IMR-90 (cell line): ENCODE results near the gene UCKL1. TPM values are rescaled to one million over a fixed set of nuclear protein-coding genes. Genes with fewer than 3 reads are reported as not detected.

ENCODE experiments used
- ATAC-seq: fragments of 200-7000 bp; cut with Tn5 transposase; 2 replicates; pipeline ENCODE4 v1.9.1; 2020; ENCODE audit warnings: low read depth, mild to moderate bottlenecking, moderate library complexity
- BruUV-seq: library from RNA; stranded (reverse); fragments of 400-500 nt; replicated peaks from 2 replicates; lab custom pipeline; 2021; lab: Mats Ljungman, UMichigan
- CTCF ChIA-PET: fragments of 300-600 bp; formaldehyde crosslinking; extraction: SDS; loops from one replicate; lab custom pipeline; 2021; ENCODE audit warnings: antibody characterized with exemption; lab: Yijun Ruan, JAX
- POLR2A ChIA-PET: fragments of 300-600 bp; sonication (Branson Sonifier 250); formaldehyde crosslinking; loops from one replicate; lab custom pipeline; 2022; ENCODE audit warnings: antibody characterized with exemption; ENCODE audit not compliant: unreplicated experiment; lab: Charles Lee
- DNase-seq: peaks from one replicate; pipeline ENCODE4 v3.0.0; 2013
- H2AFZ ChIP-seq: replicated peaks from 2 replicates; pipeline ENCODE3; 2013; ENCODE audit warnings: low read length, mild to moderate bottlenecking; ENCODE audit not compliant: poor library complexity
- H2AK5ac ChIP-seq: 2 replicates; pipeline ENCODE4 v1.6.1; 2013; ENCODE audit warnings: low read depth, low read length, inconsistent platforms
- H2AK9ac ChIP-seq: replicated peaks from 2 replicates; pipeline ENCODE3; 2013; ENCODE audit warnings: mild to moderate bottlenecking, low read depth, low read length, moderate library complexity; ENCODE audit not compliant: poor library complexity
- H2BK120ac ChIP-seq: 2 replicates; pipeline ENCODE4 v1.6.1; 2013; ENCODE audit warnings: low read depth, low read length, inconsistent platforms
- H2BK15ac ChIP-seq: 3 replicates; pipeline ENCODE4 v1.6.1; 2013; ENCODE audit warnings: low read depth, low read length, inconsistent platforms
- H2BK20ac ChIP-seq: 2 replicates; pipeline ENCODE4 v1.6.1; 2013; ENCODE audit warnings: low read depth, mild to moderate bottlenecking, inconsistent platforms, low read length, moderate library complexity
- H2BK5ac ChIP-seq: 2 replicates; pipeline ENCODE4 v1.6.1; 2013; ENCODE audit warnings: mild to moderate bottlenecking, low read depth, low read length, inconsistent platforms; ENCODE audit not compliant: poor library complexity, severe bottlenecking
- H3K14ac ChIP-seq: replicated peaks from 2 replicates; pipeline ENCODE4 v1.6.1; 2013; ENCODE audit warnings: low read depth, low read length, inconsistent platforms
- H3K18ac ChIP-seq: 2 replicates; pipeline ENCODE4 v1.6.1; 2013; ENCODE audit warnings: low read depth, low read length, control low read depth
- H3K23ac ChIP-seq: 2 replicates; pipeline ENCODE4 v1.6.1; 2013; ENCODE audit warnings: low read depth, low read length, inconsistent platforms
- H3K27ac ChIP-seq: 2 replicates; pipeline ENCODE4 v1.5.1; 2013; ENCODE audit warnings: mild to moderate bottlenecking, control low read depth, low read length; ENCODE audit not compliant: insufficient read depth
- H3K27me3 ChIP-seq: 2 replicates; pipeline ENCODE4 v1.6.1; 2013; ENCODE audit warnings: low read length; ENCODE audit not compliant: control insufficient read depth, insufficient read depth
- H3K36me3 ChIP-seq: 2 replicates; pipeline ENCODE4 v1.6.1; 2013; ENCODE audit warnings: low read length, mixed read lengths; ENCODE audit not compliant: control insufficient read depth, insufficient read depth
- H3K4ac ChIP-seq: 2 replicates; pipeline ENCODE4 v1.6.1; 2013; ENCODE audit warnings: low read depth, low read length, inconsistent platforms
- H3K4me1 ChIP-seq: 2 replicates; pipeline ENCODE4 v1.6.1; 2013; ENCODE audit warnings: low read length, mixed read lengths; ENCODE audit not compliant: control insufficient read depth, insufficient read depth
- H3K4me2 ChIP-seq: 2 replicates; pipeline ENCODE4 v1.6.1; 2013; ENCODE audit warnings: low read depth, mild to moderate bottlenecking, control low read depth, low read length, moderate library complexity
- H3K4me3 ChIP-seq: 2 replicates; pipeline ENCODE4 v1.5.1; 2013; ENCODE audit warnings: low read depth, mild to moderate bottlenecking, control low read depth, low read length, moderate library complexity; ENCODE audit not compliant: insufficient read depth
- H3K56ac ChIP-seq: 2 replicates; pipeline ENCODE4 v1.6.1; 2013; ENCODE audit warnings: low read length, inconsistent platforms; ENCODE audit not compliant: insufficient read depth; ENCODE audit errors: extremely low read depth
- H3K79me1 ChIP-seq, 2 experiments: 2 replicates each; pipeline ENCODE4 v1.6.1; 2013; ENCODE audit warnings: low read length in 2 of 2, inconsistent platforms in 1 of 2, low read depth in 1 of 2
- H3K9ac ChIP-seq: 2 replicates; pipeline ENCODE4 v1.6.1; 2013; ENCODE audit warnings: low read depth, low read length, control low read depth
- H3K9me1 ChIP-seq: 2 replicates; pipeline ENCODE4 v1.6.1; 2013; ENCODE audit warnings: low read length, inconsistent platforms; ENCODE audit not compliant: insufficient read depth
- H3K9me3 ChIP-seq: 2 replicates; pipeline ENCODE4 v1.6.1; 2013; ENCODE audit warnings: low read length; ENCODE audit not compliant: control insufficient read depth, insufficient read depth
- H4K20me1 ChIP-seq: 2 replicates; pipeline ENCODE4 v1.6.1; 2013; ENCODE audit warnings: low read length, inconsistent platforms; ENCODE audit not compliant: insufficient read depth
- H4K5ac ChIP-seq: 2 replicates; pipeline ENCODE4 v1.6.1; 2013; ENCODE audit warnings: mild to moderate bottlenecking, low read depth, low read length, control low read depth
- H4K8ac ChIP-seq, 2 experiments: 2 replicates each; pipeline ENCODE4 v1.6.1; 2013; ENCODE audit warnings: low read depth in 2 of 2, low read length in 2 of 2, control low read depth in 1 of 2, inconsistent platforms in 1 of 2
- H4K91ac ChIP-seq: 2 replicates; pipeline ENCODE4 v1.6.1; 2013; ENCODE audit warnings: low read depth, low read length, inconsistent platforms; ENCODE audit not compliant: insufficient read depth
- CEBPB ChIP-seq: IDR thresholded peaks from 2 replicates; pipeline ENCODE4 v1.6.1; 2012; ENCODE audit warnings: low read depth, low read length, improper control_type of control experiment
- CHD1 ChIP-seq: IDR thresholded peaks from 2 replicates; pipeline ENCODE4 v1.6.1; 2012; ENCODE audit warnings: low read depth, low read length, improper control_type of control experiment
- ELK1 ChIP-seq: fragments of 150-350 bp; IDR thresholded peaks from 2 replicates; pipeline ENCODE4 v1.6.1; 2016; ENCODE audit warnings: low read depth, mild to moderate bottlenecking, low read length, moderate library complexity, borderline replicate concordance
- FOS ChIP-seq: fragments of 150-350 bp; IDR thresholded peaks from 2 replicates; pipeline ENCODE4 v1.6.1; 2016; ENCODE audit warnings: low read depth, low read length
- MAFK ChIP-seq: IDR thresholded peaks from 2 replicates; pipeline ENCODE4 v1.6.1; 2012; ENCODE audit warnings: low read depth, low read length, improper control_type of control experiment
- NFE2L2 ChIP-seq: fragments of 150-350 bp; IDR thresholded peaks from 2 replicates; pipeline ENCODE4 v1.6.1; 2016; ENCODE audit warnings: low read depth, mild to moderate bottlenecking, low read length
- POLR2A ChIP-seq: IDR thresholded peaks from 2 replicates; pipeline ENCODE4 v1.6.1; 2012; ENCODE audit warnings: mild to moderate bottlenecking, low read depth, low read length
- RAD21 ChIP-seq: IDR thresholded peaks from 2 replicates; pipeline ENCODE4 v1.6.1; 2012; ENCODE audit warnings: low read length, improper control_type of control experiment
- RCOR1 ChIP-seq: IDR thresholded peaks from 2 replicates; pipeline ENCODE4 v1.6.1; 2012; ENCODE audit warnings: mild to moderate bottlenecking, low read length, improper control_type of control experiment; ENCODE audit not compliant: insufficient replicate concordance
- RFX5 ChIP-seq: IDR thresholded peaks from 2 replicates; pipeline ENCODE4 v1.8.0; 2012; ENCODE audit warnings: low read depth, mild to moderate bottlenecking, low read length, moderate library complexity
- SMC3 ChIP-seq: fragments of 150-350 bp; IDR thresholded peaks from 2 replicates; pipeline ENCODE4 v1.6.1; 2016; ENCODE audit warnings: low read depth, mild to moderate bottlenecking, antibody characterized with exemption, low read length, moderate library complexity
- USF2 ChIP-seq: fragments of 150-350 bp; IDR thresholded peaks from 2 replicates; pipeline ENCODE4 v1.6.1; 2017; ENCODE audit warnings: mild to moderate bottlenecking, antibody characterized with exemption, low read length, low read depth
- whole genome bisulfite sequencing, 2 experiments: methylation state at CpG; one replicate each; pipeline versions ENCODE4 v1.1.5 to v1.1.7; 2013; ENCODE audit warnings: missing lambda C conversion rate in 2 of 2; ENCODE audit not compliant: insufficient read length in 1 of 2; ENCODE audit errors: extremely low coverage in 2 of 2; 5-methylcytosine and 5-hydroxymethylcytosine counted together
- dilution Hi-C: fragments of 300-500 bp; cut with HindIII; formaldehyde crosslinking; loops from one replicate; pipeline ENCODE4 v1.14.3; 2018; ENCODE audit warnings: low sequenced_read_pairs; ENCODE audit not compliant: unreplicated experiment
- in situ Hi-C: fragments of 300-500 bp; cut with MboI; formaldehyde crosslinking; loops from 3 replicates; pipeline ENCODE4 v1.14.3; 2019; ENCODE audit warnings: low sequenced_read_pairs, inconsistent platforms, mixed read lengths
- intact Hi-C: fragments of 100-400 bp; cut with micrococcal nuclease; formaldehyde crosslinking; loops from 2 replicates; pipeline ENCODE4 v1.10.0; 2022
- polyA plus RNA-seq, 3 experiments: library from polyadenylated mRNA; depleted of rRNA; stranded (reverse); fragments of >200 nt; gene quantifications; 2 replicates each; pipeline ENCODE4 v1.2.3, GENCODE V29; 2012; ENCODE audit warnings: low replicate concordance in 1 of 3
- total RNA-seq: library from RNA; depleted of rRNA; stranded (reverse); fragments of >200 nt; gene quantifications from 2 replicates; pipeline ENCODE4 v1.2.3, GENCODE V29; 2012

The UCKL1 gene
- total and polyA plus RNA-seq, 2 of the 4 experiments (the other 2 are of a cell fraction), result 16.7 to 54.7 TPM

GRCh38 chr20:63919130-63919529 lies 37.1 kb downstream of the UCKL1 start:
- dilution Hi-C loops, result no loop called here
- H3K14ac ChIP-seq, result no peak overlapping the region
- H3K27me3 ChIP-seq, result no peaks in the 10 kb centered on the region
- H3K9me3 ChIP-seq, result 0 out of 2 replicates have a peak, but pooled peaks cover 2% of the 10 kb centered on the region
- no peak overlapping the region for H2AFZ ChIP-seq
- no peak overlapping the region for H2BK20ac ChIP-seq
- H3K9me1 ChIP-seq, result no peaks in the 10 kb centered on the region
- H2AK5ac ChIP-seq, result no peak overlapping the region
- no peak overlapping the region for H2AK9ac ChIP-seq
- H3K4me2 ChIP-seq, result no peak overlapping the region
- no peak overlapping the region for H3K56ac ChIP-seq
- H3K27ac ChIP-seq, result no peak overlapping the region
- intact Hi-C loops, result no loop called here
- H4K20me1 ChIP-seq, result peaks cover 58% of the 10 kb centered on the region
- H3K79me1 ChIP-seq, result peaks cover 17 to 61% of the 10 kb centered on the region in 2 experiments
- no peak overlapping the region for H3K23ac ChIP-seq
- BruUV-seq, result no TSS peak
- no peak for ATAC-seq
- no peaks in the 10 kb centered on the region for H3K4me1 ChIP-seq
- in situ Hi-C loops, result no loop called here
- no peak overlapping the region for H3K4me3 ChIP-seq
- no peak overlapping the region for H2BK15ac ChIP-seq
- H3K9ac ChIP-seq, result no peak overlapping the region
- 88% methylated on average over 8 of the region's 19 CpGs; no CpG with 5 or more reads in 1 of the 2 experiments for WGBS, 2 experiments
- DNase-seq, result no peak
- H2BK5ac ChIP-seq, result no peak overlapping the region
- TF ChIP-seq SMC3, result no peak
- no peak for TF ChIP-seq ELK1
- TF ChIP-seq POLR2A, result no peak
- no peak for TF ChIP-seq NFE2L2
- no peak for TF ChIP-seq MAFK
- TF ChIP-seq FOS, result no peak
- no peak for TF ChIP-seq RFX5
- TF ChIP-seq CHD1, result no peak
- TF ChIP-seq USF2, result no peak
- TF ChIP-seq RAD21, result no peak
- TF ChIP-seq CEBPB, result no peak
- TF ChIP-seq RCOR1, result no peak
- H3K4ac ChIP-seq, result no peak overlapping the region
- H2BK120ac ChIP-seq, result no peak overlapping the region
- no peak overlapping the region for H4K8ac ChIP-seq
- ChIA-PET CTCF (no interaction called here), POLR2A (no interaction called here)
- H3K18ac ChIP-seq, result no peak overlapping the region
- no peak overlapping the region for H4K5ac ChIP-seq
- H4K91ac ChIP-seq, result no peak overlapping the region
- peaks cover 9% of the 10 kb centered on the region for H3K36me3 ChIP-seq
